Anterior cingulate cortex (tissue), 58 donors: ENCODE measurements around the gene NCKAP1.
"Not testable (repeated sequence)": the region's sequence is repeated elsewhere in the genome, so short reads cannot be mapped to it uniquely, and the experiment has no call there.

Experiments used
- DNase-seq, 58 donors: peaks; one replicate each; lab custom pipeline; 2025; lab: John Stamatoyannopoulos, UW

NCKAP1 gene

DNA sequence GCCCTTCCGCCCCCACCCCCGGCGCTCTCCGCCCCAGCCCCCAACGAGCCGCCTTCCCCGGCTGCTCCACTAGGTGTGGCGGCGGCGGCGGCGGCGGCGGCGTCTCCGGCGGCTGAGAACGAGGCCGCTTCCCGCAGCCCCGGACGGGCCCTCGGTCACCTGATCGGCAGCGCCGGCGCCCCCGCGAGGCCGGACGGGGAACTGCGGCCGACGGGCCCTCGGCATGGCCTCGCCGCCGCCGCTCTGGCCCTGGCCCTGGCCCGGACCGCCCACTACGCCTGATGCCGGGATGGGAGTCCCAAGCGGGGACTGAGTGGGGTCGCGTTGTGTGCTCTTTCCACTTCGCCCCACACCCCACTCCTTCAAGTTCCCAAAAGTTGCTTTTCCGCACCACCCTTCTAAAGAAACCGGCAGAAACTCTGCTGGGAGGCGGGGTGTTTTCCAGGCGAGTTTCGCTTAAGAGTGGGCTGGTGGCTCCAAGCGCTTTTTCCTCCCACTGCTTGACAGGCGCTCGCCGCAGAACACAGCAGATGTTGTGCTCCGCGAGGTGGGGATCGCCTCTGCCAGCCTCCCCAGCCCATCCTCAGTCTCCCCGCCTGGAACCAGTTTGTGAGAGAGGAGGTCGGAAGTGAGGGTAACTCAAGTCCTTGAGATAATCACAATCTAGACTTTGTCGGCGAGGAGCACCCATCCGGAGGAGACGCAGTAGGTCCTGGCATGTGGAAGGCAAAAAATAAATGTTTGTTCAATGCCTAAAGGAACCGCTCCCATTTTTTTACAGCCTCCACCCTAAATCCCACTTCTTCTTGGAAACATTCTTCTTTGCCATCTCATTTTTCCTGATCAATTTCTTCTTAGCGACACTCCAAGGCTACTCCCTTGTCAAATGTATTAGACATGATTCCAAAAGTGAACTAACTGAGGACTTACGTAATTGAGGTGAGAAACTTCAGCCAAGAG lies at the start of gene NCKAP1:
TSS of gene NCKAP1 (minus strand) at position 117 of the 960 bp plus-strand sequence. CDS start 358 bp downstream, outside the sequence.
- DNase-seq = peak; percentile 37 to 88 (median 76)

DNA sequence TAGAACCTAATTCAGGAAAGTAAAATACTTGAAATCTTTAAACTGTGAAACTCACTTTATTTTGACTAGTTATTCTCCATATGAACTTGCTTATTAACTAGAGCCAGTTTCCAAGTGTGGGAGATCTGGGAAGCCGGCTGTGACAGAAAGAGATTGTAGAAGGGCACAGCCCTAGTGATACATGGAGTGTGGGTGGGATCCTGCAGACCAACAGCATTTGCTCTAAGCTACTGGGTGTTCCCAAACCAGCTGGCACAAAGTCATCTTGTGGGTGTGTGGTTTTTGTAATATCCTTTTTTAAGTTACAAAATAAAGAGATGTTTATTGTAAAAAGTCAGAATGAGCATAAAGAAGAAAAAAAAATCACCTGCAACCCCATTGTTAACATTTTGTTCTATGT lies 43.7 kb upstream of the NCKAP1 start:
- peak in 16 of 58 donors; percentile 5 to 61 (median 36) for DNase-seq

DNA sequence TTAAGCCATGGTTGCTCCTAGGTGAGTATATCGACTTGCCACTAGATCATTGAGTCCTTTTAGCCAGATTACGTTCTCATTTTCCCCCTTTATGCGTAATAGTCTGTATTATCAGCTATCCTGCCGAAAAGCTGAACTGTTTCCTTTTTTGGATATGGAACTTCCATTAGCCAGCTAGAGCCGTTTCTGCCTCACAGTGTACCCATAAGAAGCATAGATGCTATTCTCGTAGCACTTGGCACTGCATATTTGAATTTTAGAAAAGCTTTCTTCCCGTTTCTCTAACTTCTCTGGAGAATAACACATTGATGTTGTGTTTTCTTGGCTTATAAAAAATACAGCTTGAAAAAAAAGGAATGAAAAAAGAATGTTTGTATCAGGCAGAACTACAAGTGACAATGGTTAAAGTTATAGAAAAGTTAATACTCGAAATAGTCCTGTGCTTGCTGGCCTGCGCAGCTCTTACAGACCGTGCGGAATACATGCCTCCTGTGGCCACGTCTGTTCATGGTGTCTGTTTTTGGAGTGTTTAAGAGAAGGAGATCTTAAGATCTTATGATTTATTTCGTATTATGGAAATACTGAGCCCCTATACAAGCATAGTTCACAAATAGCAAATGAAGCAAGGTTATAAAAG lies 41.0 kb upstream of the NCKAP1 start:
- DNase-seq = peak in 2 of 58 donors; percentile 57 to 63

DNA sequence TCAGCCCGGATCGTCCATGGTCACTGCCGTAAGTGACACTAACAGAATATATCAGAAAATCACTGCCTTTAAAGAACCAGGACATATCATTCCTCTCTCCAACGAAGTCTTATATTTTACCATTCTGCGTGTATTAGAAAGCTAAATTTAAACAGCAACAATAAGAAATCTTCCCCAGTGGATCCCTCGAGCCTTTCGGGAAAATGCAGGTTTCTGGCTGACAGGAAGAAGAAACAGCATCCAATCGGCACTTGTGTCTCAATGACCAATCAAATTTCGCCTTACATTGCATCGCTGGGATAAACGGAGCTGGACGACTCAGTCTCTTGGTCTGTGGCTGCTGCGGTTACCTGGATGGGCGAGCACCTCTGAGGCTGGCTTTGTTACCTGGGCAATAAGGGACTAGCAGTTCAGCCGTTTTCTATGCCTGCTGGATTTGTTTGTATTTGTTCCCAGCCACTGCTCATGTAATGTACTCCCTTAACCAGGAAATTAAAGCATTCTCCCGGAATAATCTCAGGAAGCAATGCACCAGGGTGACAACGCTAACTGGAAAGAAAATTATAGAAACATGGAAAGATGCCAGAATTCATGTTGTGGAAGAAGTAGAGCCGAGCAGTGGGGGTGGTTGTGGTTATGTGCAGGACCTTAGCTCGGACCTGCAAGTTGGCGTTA lies 40.3 kb upstream of the NCKAP1 start, which contains the start of gene DUSP19:
TSS of gene DUSP19 (plus strand) at position 284 of the 675 bp plus-strand sequence. CDS start at position 471, 187 bp downstream.
- DNase-seq = peak; percentile 26 to 96 (median 82)

DNA sequence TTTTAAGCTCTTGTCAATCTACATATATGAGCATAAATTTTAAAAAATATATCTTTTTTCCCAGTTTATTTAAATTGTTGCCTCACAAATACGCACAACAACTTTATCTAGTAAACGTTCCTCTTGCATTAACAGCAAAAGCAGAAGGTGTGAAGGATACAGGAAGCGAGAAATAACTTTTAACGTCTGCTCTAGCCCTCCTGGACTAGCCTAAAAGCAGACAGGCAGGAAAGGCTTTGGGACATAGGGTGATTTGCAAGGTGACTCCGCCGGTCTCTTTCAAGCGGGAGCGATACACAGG lies 39.9 kb upstream of the NCKAP1 start:
- DNase-seq = peak in 10 of 58 donors; percentile 23 to 70 (median 55)

GRCh38 chr2:183072177-183072576 lies 33.9 kb upstream of the NCKAP1 start:
- no peak for DNase-seq

- DNase-seq = no peak
Measured at GRCh38 chr2:183070942-183071844, 32.9 kb upstream of the NCKAP1 start.

DNA sequence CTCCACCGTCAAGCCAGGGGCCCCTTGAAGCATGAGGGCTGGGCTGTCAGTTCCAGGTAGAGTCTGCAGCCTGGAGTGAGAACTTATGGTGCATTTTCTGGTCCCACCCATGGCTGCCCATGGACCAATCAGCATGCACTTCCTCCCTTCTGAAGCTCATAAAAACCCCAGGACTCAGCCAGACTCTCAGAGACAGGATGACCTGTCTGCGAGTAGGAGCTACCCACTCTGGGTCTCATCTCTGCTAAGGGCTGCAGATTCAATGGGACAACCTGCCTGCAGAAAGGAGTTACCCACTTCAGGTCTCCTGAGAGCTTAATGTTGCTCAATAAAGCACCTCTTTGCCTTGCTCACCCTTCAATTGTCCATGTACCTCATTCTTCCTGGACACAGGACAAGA lies 30.9 kb upstream of the NCKAP1 start:
- no peak for DNase-seq

- no peak for DNase-seq
Measured at GRCh38 chr2:183068561-183068960, 30.3 kb upstream of the NCKAP1 start.

DNA sequence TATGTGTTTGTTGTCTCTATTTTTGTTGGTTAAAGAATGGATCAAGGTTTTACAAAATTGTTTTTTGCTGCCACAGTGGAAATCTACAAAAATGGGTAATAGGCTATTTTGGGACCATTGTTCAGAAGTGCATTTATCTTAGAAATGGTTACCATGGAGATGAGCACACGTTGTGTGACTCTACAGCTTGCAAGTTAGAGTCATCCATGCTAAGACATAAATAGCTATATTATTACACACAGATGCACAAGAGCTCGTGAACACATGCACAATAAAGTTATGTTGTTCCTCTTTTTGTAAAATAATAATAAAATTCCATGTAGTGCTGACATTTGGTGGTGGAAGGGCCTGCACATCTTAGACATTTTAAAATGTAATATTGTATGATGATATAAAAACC lies 24.8 kb upstream of the NCKAP1 start:
- DNase-seq = peak in 2 of 58 donors; percentile 2 to 15

DNA sequence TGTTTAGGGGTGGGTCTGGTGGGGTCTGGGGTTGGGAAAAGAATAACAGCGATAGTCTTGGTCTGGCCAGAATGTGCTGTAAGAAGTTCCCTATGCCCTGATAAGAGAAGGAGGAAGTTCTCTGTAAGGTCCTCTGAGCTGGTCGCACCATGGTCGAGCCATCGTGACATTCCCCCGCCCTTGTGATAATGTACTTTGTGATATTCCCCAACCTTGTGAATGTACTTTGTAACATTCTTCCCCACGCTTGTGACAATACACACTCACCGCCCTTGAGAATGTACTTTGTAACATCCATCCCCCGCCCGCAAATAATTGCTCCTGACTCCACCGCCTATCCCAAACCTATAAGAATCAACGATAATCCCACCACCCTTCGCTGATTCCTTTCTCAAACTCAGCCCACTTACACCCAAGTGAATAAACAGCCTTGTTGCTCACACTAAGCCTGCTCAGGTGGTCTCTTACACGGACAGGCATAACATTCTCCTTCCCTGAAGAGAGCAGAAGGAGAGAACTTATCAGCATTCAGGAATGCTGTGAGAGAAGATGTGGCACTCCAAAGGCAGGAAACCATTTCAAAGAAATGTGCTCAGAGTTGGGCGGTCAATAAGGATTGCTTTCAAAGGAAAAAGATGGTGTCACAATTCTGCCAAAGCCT lies 22.4 kb upstream of the NCKAP1 start:
- no peak for DNase-seq

- DNase-seq = no peak
Measured at GRCh38 chr2:183059561-183059960, 21.3 kb upstream of the NCKAP1 start.

- DNase-seq = peak in 3 of 58 donors; percentile 7 to 32 (median 11)
Measured at GRCh38 chr2:183057333-183057985, 19.2 kb upstream of the NCKAP1 start.

GRCh38 chr2:183049420-183049819 lies 11.2 kb upstream of the NCKAP1 start:
- no peak for DNase-seq

- not testable (repeated sequence) for DNase-seq
Measured at GRCh38 chr2:183047486-183048125, 9.3 kb upstream of the NCKAP1 start.

- not testable (repeated sequence) for DNase-seq
Measured at GRCh38 chr2:183043580-183043979, 5.3 kb upstream of the NCKAP1 start.

GRCh38 chr2:183040604-183041003 lies 2.3 kb upstream of the NCKAP1 start:
- no peak for DNase-seq
